ENCODE data around the gene KIDINS220. TPM values are rescaled to one million over a fixed set of nuclear protein-coding genes. Genes with fewer than 3 reads are reported as not detected.

The KIDINS220 gene
- total RNA-seq, 1 donor from 2014 or later = 68.2 TPM

DNA sequence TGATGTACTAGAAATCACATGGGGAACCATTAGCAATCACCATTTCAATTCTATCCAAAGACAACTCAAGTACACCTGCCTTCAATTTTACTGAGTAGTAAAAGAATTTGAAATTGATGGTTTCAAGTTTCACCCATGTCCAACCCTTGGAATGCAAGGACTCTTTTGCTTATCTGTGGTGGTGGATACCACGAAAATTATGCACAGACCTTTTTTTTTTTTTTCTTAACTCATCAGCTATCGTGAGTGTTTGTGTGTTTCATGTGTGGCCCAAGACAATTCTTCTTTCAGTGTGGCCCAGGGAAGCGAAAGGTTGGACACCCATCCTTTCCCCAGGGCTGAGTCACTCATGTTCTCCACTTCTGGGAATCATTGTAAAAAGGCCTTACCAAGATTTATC lies 132.5 kb downstream of the KIDINS220 start:
- Mint-ChIP-seq H3K4me3 (ENCODE audit: unreplicated experiment) (no peak overlapping the region), H3K27me3 (ENCODE audit: low read depth) (no peaks in the 10 kb centered on the region), H3K4me1 (ENCODE audit: low read depth) (peaks cover 3% of the 10 kb centered on the region), H3K36me3 (ENCODE audit: low read depth) (no peaks in the 10 kb centered on the region), H3K27ac (ENCODE audit: unreplicated experiment) (no peak overlapping the region), H3K9me3 (ENCODE audit: low read depth) (peaks cover 6% of the 10 kb centered on the region)
- TF ChIP-seq, protein P1, sequence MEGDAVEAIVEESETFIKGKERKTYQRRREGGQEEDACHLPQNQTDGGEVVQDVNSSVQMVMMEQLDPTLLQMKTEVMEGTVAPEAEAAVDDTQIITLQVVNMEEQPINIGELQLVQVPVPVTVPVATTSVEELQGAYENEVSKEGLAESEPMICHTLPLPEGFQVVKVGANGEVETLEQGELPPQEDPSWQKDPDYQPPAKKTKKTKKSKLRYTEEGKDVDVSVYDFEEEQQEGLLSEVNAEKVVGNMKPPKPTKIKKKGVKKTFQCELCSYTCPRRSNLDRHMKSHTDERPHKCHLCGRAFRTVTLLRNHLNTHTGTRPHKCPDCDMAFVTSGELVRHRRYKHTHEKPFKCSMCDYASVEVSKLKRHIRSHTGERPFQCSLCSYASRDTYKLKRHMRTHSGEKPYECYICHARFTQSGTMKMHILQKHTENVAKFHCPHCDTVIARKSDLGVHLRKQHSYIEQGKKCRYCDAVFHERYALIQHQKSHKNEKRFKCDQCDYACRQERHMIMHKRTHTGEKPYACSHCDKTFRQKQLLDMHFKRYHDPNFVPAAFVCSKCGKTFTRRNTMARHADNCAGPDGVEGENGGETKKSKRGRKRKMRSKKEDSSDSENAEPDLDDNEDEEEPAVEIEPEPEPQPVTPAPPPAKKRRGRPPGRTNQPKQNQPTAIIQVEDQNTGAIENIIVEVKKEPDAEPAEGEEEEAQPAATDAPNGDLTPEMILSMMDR (IDR thresholded peaks at IDR 0.05) = no peak
- no peak for DNase-seq (ENCODE audit: low spot score)

DNA sequence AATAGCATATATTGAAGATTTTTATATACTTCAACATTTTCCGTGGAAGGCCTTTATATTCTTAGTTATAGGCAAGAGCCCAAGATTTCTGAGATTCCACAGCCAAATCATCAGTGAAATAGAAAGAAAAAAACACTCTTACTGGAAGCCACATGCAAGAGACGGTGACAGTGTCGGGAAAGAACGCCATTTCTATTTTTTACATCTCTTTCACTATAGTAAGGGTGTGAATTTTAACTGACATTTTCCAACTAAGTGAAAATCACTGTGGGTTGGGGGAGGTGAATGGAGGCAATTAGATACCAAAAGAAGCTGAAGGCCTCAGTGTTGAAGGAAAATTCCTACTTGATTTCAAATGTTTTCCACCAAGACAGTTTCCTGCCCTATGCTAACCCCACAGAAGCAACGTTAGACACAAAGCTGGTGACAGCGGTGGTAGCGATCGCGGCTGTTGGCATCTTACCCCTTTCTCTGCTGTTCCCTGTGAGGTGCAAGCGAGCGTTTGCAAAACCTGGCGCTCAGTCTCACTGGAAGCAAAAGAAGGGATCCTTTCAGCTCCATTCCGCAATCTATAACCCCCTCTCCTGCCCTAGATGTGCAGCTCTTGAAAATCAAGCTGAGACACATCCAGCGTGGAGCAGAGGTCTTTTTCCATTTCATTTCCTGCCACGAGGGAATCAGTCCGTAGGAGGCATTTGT lies 135.6 kb downstream of the KIDINS220 start:
- no peaks in the 10 kb centered on the region for H3K27me3 Mint-ChIP-seq (ENCODE audit: low read depth)
- H3K36me3 Mint-ChIP-seq (ENCODE audit: low read depth) = no peaks in the 10 kb centered on the region
- TF ChIP-seq, protein P1 (IDR thresholded peaks at IDR 0.05) = no peak
- H3K4me1 Mint-ChIP-seq (ENCODE audit: low read depth) = peaks cover 3% of the 10 kb centered on the region
- DNase-seq (ENCODE audit: low spot score) = no peak
- peaks cover 4% of the 10 kb centered on the region for H3K9me3 Mint-ChIP-seq (ENCODE audit: low read depth)
- H3K27ac Mint-ChIP-seq (ENCODE audit: unreplicated experiment) = peak overlapping the region; percentile 74
- no peak overlapping the region for H3K4me3 Mint-ChIP-seq (ENCODE audit: unreplicated experiment)

DNA sequence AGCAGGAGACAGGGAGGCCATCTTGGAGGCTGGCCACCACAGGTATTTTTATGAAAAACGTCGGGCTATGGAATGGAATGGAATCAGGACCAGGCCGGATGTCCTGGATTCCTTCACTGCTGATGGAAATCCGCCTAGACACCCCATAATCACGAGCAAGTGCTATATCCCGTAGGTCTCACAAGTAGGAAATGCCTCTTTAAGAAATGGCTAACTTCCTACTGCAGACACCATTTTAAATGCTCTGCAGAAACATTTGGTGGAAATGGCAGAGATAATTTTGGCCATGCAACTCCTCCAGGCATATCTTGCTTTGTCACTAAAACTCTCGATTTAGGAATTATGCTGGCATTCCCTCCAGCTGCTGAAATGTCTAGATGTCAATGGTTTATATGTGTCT lies 137.6 kb downstream of the KIDINS220 start:
- Mint-ChIP-seq H3K36me3 (ENCODE audit: low read depth) (no peaks in the 10 kb centered on the region), H3K4me3 (ENCODE audit: unreplicated experiment) (no peak overlapping the region), H3K27me3 (ENCODE audit: low read depth) (no peaks in the 10 kb centered on the region), H3K27ac (ENCODE audit: unreplicated experiment) (no peak overlapping the region), H3K9me3 (ENCODE audit: low read depth) (peaks cover 4% of the 10 kb centered on the region), H3K4me1 (ENCODE audit: low read depth) (peaks cover 4% of the 10 kb centered on the region)
- TF ChIP-seq, protein P1 (IDR thresholded peaks at IDR 0.05) = no peak
- no peak for DNase-seq (ENCODE audit: low spot score)

DNA sequence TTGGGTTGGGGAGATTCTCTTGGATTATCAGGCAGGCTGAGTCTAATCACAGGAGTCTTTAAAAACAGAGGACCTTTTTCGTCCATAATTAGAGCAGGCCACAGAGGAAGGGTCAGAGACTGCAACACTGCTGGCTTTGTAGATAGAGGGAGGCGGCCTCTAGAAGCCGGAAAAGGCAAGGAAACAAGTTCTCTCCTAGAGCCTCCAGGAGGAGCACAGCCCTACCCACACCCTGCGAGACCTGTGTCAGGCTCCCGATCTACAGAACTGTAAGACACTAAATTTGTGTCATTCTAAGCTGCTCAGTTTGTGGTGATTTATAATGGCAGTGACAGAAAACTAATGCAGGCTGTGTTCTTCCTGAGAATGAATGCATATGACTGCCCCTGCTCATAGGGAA lies 140.2 kb downstream of the KIDINS220 start:
- no peak for DNase-seq (ENCODE audit: low spot score)
- no peaks in the 10 kb centered on the region for H3K36me3 Mint-ChIP-seq (ENCODE audit: low read depth)
- H3K9me3 Mint-ChIP-seq (ENCODE audit: low read depth) = peaks cover 4% of the 10 kb centered on the region
- no peak overlapping the region for H3K4me3 Mint-ChIP-seq (ENCODE audit: unreplicated experiment)
- no peak overlapping the region for H3K27ac Mint-ChIP-seq (ENCODE audit: unreplicated experiment)
- TF ChIP-seq, protein P1 (IDR thresholded peaks at IDR 0.05) = no peak
- H3K27me3 Mint-ChIP-seq (ENCODE audit: low read depth) = peaks cover 2% of the 10 kb centered on the region
- H3K4me1 Mint-ChIP-seq (ENCODE audit: low read depth) = peaks cover 11% of the 10 kb centered on the region

DNA sequence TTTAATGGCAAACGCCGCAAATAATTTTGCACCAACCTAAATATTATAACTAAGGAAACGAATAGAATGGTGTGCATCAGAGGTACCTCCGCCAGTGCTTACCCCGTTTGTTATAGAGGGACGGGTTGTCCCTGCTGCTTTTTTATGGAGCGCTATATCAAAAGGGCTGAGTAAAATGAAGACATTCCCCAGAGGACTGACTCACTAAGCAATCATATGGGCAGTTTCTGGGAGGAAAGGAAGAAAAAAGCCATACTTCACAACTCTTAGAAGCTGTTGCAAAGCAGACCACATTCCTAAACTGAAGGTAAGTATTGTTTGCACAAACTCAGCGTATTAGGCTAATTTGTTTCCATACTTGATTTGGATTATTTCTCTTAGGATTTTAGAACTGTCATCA lies 142.7 kb downstream of the KIDINS220 start:
- no peak overlapping the region for H3K4me3 Mint-ChIP-seq (ENCODE audit: unreplicated experiment)
- no peaks in the 10 kb centered on the region for H3K36me3 Mint-ChIP-seq (ENCODE audit: low read depth)
- DNase-seq (ENCODE audit: low spot score) = no peak
- H3K4me1 Mint-ChIP-seq (ENCODE audit: low read depth) = peaks cover 14% of the 10 kb centered on the region
- no peak overlapping the region for H3K27ac Mint-ChIP-seq (ENCODE audit: unreplicated experiment)
- H3K27me3 Mint-ChIP-seq (ENCODE audit: low read depth) = peaks cover 2% of the 10 kb centered on the region
- TF ChIP-seq, protein P1 (IDR thresholded peaks at IDR 0.05) = no peak
- H3K9me3 Mint-ChIP-seq (ENCODE audit: low read depth) = peaks cover 4% of the 10 kb centered on the region
